Suprapubic skin (tissue), 3 donors: ENCODE data around the gene VPS37B.

Source experiments
- EP300 ChIP-seq: sonication (generic); formaldehyde crosslinking; IDR thresholded peaks from one replicate; pipeline ENCODE4 v1.6.1; 2017; ENCODE audit warnings: antibody characterized with exemption
- POLR2A ChIP-seq, 2 donors: fragments of 450-650 bp; IDR thresholded peaks; one replicate each; pipeline ENCODE4 v1.6.1; 2017; ENCODE audit warnings: antibody characterized with exemption in 2 of 2, mild to moderate bottlenecking in 2 of 2, moderate library complexity in 2 of 2
- TF ChIP-seq, protein P1 (sequence below), 2 donors: fragments of 200-600 bp in 1 of 2; fragments of 450-650 bp in 1 of 2; sonication (generic) in 1 of 2; IDR thresholded peaks; one replicate each; pipeline ENCODE4 v1.5.1; 2016 to 2019; ENCODE audit warnings: antibody characterized with exemption in 2 of 2, mild to moderate bottlenecking in 1 of 2, moderate library complexity in 1 of 2

DNA sequence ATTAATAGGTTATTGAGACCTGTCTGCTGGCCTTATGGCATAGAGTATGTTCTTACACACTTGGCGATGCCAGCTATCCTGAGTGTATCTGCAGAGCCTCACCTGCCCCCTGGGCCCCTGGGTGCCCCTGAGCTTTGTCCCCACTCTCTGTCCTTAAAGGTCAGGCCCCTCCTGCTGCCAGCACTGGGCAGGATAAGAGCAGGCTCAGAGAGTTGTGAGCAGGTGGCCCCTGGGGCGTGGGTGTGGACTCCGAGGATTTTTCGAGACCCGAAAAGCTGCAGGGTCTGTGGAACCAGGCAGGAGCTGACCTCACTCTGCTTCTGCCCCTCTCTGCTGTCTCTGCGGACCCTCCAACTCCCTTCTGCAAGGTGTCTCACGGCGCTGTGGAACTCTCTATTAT is 52.5 kb downstream of the VPS37B start:
- TF ChIP-seq POLR2A (IDR thresholded peaks at IDR 0.05): no peak
- TF ChIP-seq EP300: no peak
- TF ChIP-seq, protein P1, sequence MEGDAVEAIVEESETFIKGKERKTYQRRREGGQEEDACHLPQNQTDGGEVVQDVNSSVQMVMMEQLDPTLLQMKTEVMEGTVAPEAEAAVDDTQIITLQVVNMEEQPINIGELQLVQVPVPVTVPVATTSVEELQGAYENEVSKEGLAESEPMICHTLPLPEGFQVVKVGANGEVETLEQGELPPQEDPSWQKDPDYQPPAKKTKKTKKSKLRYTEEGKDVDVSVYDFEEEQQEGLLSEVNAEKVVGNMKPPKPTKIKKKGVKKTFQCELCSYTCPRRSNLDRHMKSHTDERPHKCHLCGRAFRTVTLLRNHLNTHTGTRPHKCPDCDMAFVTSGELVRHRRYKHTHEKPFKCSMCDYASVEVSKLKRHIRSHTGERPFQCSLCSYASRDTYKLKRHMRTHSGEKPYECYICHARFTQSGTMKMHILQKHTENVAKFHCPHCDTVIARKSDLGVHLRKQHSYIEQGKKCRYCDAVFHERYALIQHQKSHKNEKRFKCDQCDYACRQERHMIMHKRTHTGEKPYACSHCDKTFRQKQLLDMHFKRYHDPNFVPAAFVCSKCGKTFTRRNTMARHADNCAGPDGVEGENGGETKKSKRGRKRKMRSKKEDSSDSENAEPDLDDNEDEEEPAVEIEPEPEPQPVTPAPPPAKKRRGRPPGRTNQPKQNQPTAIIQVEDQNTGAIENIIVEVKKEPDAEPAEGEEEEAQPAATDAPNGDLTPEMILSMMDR (IDR thresholded peaks at IDR 0.05): no peak
